Fibroblast of skin of right biceps (primary cell): ENCODE measurements around the gene MAG.
"Not testable (repeated sequence)": the region's sequence is repeated elsewhere in the genome, so short reads cannot be mapped to it uniquely, and the experiment has no call there.

Experiments
- DNase-seq: peaks from one replicate; pipeline ENCODE4 v3.0.0-alpha.2; 2013

Gene MAG

GRCh38 chr19:35346193-35347052, 54.5 kb downstream of the MAG start:
- DNase-seq, result no peak

- DNase-seq, result no peak
These were observed 55.4 kb downstream of the MAG start, which contains the start of gene FFAR1 for GRCh38 chr19:35347171-35347929. FFAR1 (plus strand) TSS chr19:35347902; CDS start chr19:35351552, 3,650 bp downstream.

GRCh38 chr19:35347930-35348298, 56.0 kb downstream of the MAG start:
- no peak for DNase-seq

- DNase-seq, result no peak
These were observed 57.1 kb downstream of the MAG start for GRCh38 chr19:35348911-35349611.

- DNase-seq, result no peak
These were observed 57.9 kb downstream of the MAG start for GRCh38 chr19:35349614-35350521.

GRCh38 chr19:35350591-35350990, 58.6 kb downstream of the MAG start:
- DNase-seq, result no peak

GRCh38 chr19:35351411-35352176, 59.6 kb downstream of the MAG start:
- no peak for DNase-seq

- DNase-seq, result no peak
These were observed 60.2 kb downstream of the MAG start for GRCh38 chr19:35352177-35352447.

GRCh38 chr19:35352448-35353304, 60.7 kb downstream of the MAG start:
- DNase-seq, result peak; percentile 73

GRCh38 chr19:35353635-35354034, 61.7 kb downstream of the MAG start:
- DNase-seq, result no peak

- DNase-seq, result no peak
These were observed 62.9 kb downstream of the MAG start for GRCh38 chr19:35354898-35355297.

- DNase-seq, result no peak
These were observed 64.0 kb downstream of the MAG start for GRCh38 chr19:35355791-35356460.

GRCh38 chr19:35357867-35358573, 66.1 kb downstream of the MAG start, which contains the start of gene FFAR3:
FFAR3 (plus strand) TSS chr19:35358460; CDS start chr19:35358891, 431 bp downstream.
- peak; percentile 56 for DNase-seq

GRCh38 chr19:35358834-35359233, 66.9 kb downstream of the MAG start:
- DNase-seq, result not testable (repeated sequence)

- not testable (repeated sequence) for DNase-seq
These were observed 67.4 kb downstream of the MAG start for GRCh38 chr19:35359395-35359794.

- DNase-seq, result not testable (repeated sequence)
These were observed 68.1 kb downstream of the MAG start for GRCh38 chr19:35360081-35360480.

GRCh38 chr19:35360880-35361420, 69.0 kb downstream of the MAG start:
- no peak for DNase-seq

GRCh38 chr19:35362261-35363000, 70.5 kb downstream of the MAG start:
- no peak for DNase-seq
